Natural killer cell (primary cell): ENCODE measurements around the gene SLC23A2. TPM values are rescaled to one million over a fixed set of nuclear protein-coding genes. Genes with fewer than 3 reads are reported as not detected.

ENCODE experiments used
- ATAC-seq, 3 donors: fragments of 150-1000 bp in 2 of 3; fragments of 200-7000 bp in 1 of 3; cut with Tn5 transposase; 1 replicate in 1 of 3; 2 replicates in 2 of 3; pipeline ENCODE4 v1.10.0; 2021; ENCODE audit warnings: mild to moderate bottlenecking in 2 of 3, moderate library complexity in 2 of 3
- DNase-seq, 2 donors: peaks; one replicate each; pipeline versions ENCODE4 v3.0.0 to v3.0.0-alpha.2; 2013 to 2021; ENCODE audit warnings: mixed read lengths in 1 of 2
- H3K27ac ChIP-seq: one replicate; pipeline ENCODE4 v1.5.1; 2013; ENCODE audit warnings: mild to moderate bottlenecking, low read length
- H3K27me3 ChIP-seq: one replicate; pipeline ENCODE4 v1.6.1; 2013; ENCODE audit warnings: low read length; ENCODE audit not compliant: control insufficient read depth, insufficient read depth
- H3K36me3 ChIP-seq: one replicate; pipeline ENCODE4 v1.6.1; 2013; ENCODE audit warnings: low read length; ENCODE audit not compliant: control insufficient read depth, insufficient read depth
- H3K4me1 ChIP-seq: one replicate; pipeline ENCODE4 v1.6.1; 2013; ENCODE audit warnings: low read length; ENCODE audit not compliant: control insufficient read depth, insufficient read depth
- H3K4me3 ChIP-seq: one replicate; pipeline ENCODE4 v1.5.1; 2013; ENCODE audit warnings: low read length
- H3K9me3 ChIP-seq: one replicate; pipeline ENCODE4 v1.6.1; 2013; ENCODE audit warnings: low read length; ENCODE audit not compliant: control insufficient read depth, insufficient read depth
- H3K27ac Mint-ChIP-seq, 2 donors: one replicate each; pipeline ENCODE4 v1.8.0; 2022; ENCODE audit warnings: mild to moderate bottlenecking in 2 of 2, mixed read lengths in 2 of 2, moderate library complexity in 1 of 2
- H3K27me3 Mint-ChIP-seq, 2 donors: one replicate each; pipeline ENCODE4 v1.8.0; 2022; ENCODE audit warnings: low read depth in 2 of 2, mixed read lengths in 2 of 2
- H3K36me3 Mint-ChIP-seq: one replicate; pipeline ENCODE4 v1.8.0; 2022; ENCODE audit warnings: mixed read lengths
- H3K4me1 Mint-ChIP-seq, 2 donors: one replicate each; pipeline ENCODE4 v1.8.0; 2022; ENCODE audit warnings: mixed read lengths in 2 of 2
- H3K4me3 Mint-ChIP-seq: one replicate; pipeline ENCODE4 v1.8.0; 2022; ENCODE audit warnings: mild to moderate bottlenecking, moderate library complexity, mixed read lengths
- H3K9me3 Mint-ChIP-seq, 2 donors: one replicate each; pipeline ENCODE4 v1.8.0; 2022; ENCODE audit warnings: mixed read lengths in 2 of 2
- CTCF ChIP-seq: fragments of 200-600 bp; IDR thresholded peaks from one replicate; pipeline ENCODE4 v1.8.0; 2022; ENCODE audit warnings: antibody characterized with exemption
- WGBS: methylation state at CpG from one replicate; pipeline ENCODE4 v1.1.7; 2013; ENCODE audit warnings: missing lambda C conversion rate; ENCODE audit not compliant: insufficient coverage; 5-methylcytosine and 5-hydroxymethylcytosine counted together
- intact Hi-C: fragments of 100-400 bp; cut with micrococcal nuclease; formaldehyde crosslinking; loops from one replicate; pipeline ENCODE4 v1.14.2; 2022
- total RNA-seq, 4 donors: library from RNA; stranded (reverse); fragments of 120-200 nt in 1 of 4; gene quantifications; one replicate each; pipeline versions ENCODE4 v1.2.3 to v1.2.4, GENCODE V29; 2013 to 2022

Gene SLC23A2
- total RNA-seq, 3 donors from 2014 or later (not counting 1 experiment from before 2014, with no cell fraction given): 21.8 to 31.5 (median 26.0) TPM

- ATAC-seq (no peak), DNase-seq (no peak)
- Mint-ChIP-seq H3K27ac (no peak overlapping the region), H3K9me3 (no peaks in the 10 kb centered on the region), H3K4me1 (peaks cover 16 to 23% of the 10 kb centered on the region in 2 donors), H3K4me3 (no peak overlapping the region), H3K36me3 (no peaks in the 10 kb centered on the region), H3K27me3 (no peaks in the 10 kb centered on the region)
- H3K27me3 ChIP-seq: no peaks in the 10 kb centered on the region
- H3K9me3 ChIP-seq: no peaks in the 10 kb centered on the region
- 95% methylated on average over 3 of the region's 3 CpGs for WGBS
- H3K27ac ChIP-seq: no peak overlapping the region
- no peak overlapping the region for H3K4me3 ChIP-seq
- no peaks in the 10 kb centered on the region for H3K4me1 ChIP-seq
- H3K36me3 ChIP-seq: peaks cover 6% of the 10 kb centered on the region
- TF ChIP-seq CTCF: no peak
- intact Hi-C loops: no loop called here
These were observed 53.3 kb downstream of the SLC23A2 start for GRCh38 chr20:4947817-4948559.

GRCh38 chr20:4946986-4947385 lies 54.3 kb downstream of the SLC23A2 start:
- Histone ChIP-seq H3K27ac (no peak overlapping the region), H3K4me1 (no peaks in the 10 kb centered on the region), H3K36me3 (peaks cover 4% of the 10 kb centered on the region), H3K4me3 (no peak overlapping the region), H3K9me3 (no peaks in the 10 kb centered on the region), H3K27me3 (no peaks in the 10 kb centered on the region)
- Mint-ChIP-seq H3K9me3 (no peaks in the 10 kb centered on the region), H3K27me3 (no peaks in the 10 kb centered on the region), H3K4me3 (no peak overlapping the region), H3K27ac (peak overlapping the region in 1 of 2 donors; percentile 27), H3K4me1 (peaks cover 16 to 27% of the 10 kb centered on the region in 2 donors), H3K36me3 (no peaks in the 10 kb centered on the region)
- TF ChIP-seq CTCF: no peak
- intact Hi-C loops: no loop called here
- 60% methylated on average over 6 of the region's 6 CpGs for WGBS
- no peak for ATAC-seq
- no peak for DNase-seq

GRCh38 chr20:4946585-4946984 lies 54.7 kb downstream of the SLC23A2 start:
- Histone ChIP-seq H3K27me3 (no peaks in the 10 kb centered on the region), H3K4me3 (no peak overlapping the region), H3K27ac (no peak overlapping the region), H3K4me1 (no peaks in the 10 kb centered on the region), H3K36me3 (peaks cover 4% of the 10 kb centered on the region), H3K9me3 (no peaks in the 10 kb centered on the region)
- DNase-seq: no peak
- Mint-ChIP-seq H3K27me3 (no peaks in the 10 kb centered on the region), H3K4me1 (peaks cover 16 to 29% of the 10 kb centered on the region in 2 donors), H3K36me3 (no peaks in the 10 kb centered on the region), H3K27ac (peak overlapping the region in 1 of 2 donors; percentile 27), H3K4me3 (no peak overlapping the region), H3K9me3 (no peaks in the 10 kb centered on the region)
- TF ChIP-seq CTCF: no peak
- intact Hi-C loops: no loop called here
- WGBS: 77% methylated on average over 6 of the region's 6 CpGs
- no peak for ATAC-seq
